Left kidney (tissue), 2 donors: ENCODE results near the gene DSCAM. TPM values are rescaled to one million over a fixed set of nuclear protein-coding genes. Genes with fewer than 3 reads are reported as not detected.

Experiments
- DNase-seq: peaks from one replicate; pipeline ENCODE4 v3.0.0-alpha.2; 2013
- polyA plus RNA-seq: library from polyadenylated mRNA; unstranded; fragments of 120-200 nt; gene quantifications from one replicate; pipeline ENCODE4 v1.2.1, GENCODE V29; 2013; ENCODE audit not compliant: insufficient read length

Gene DSCAM
- polyA plus RNA-seq, 1 donor = 0.03 TPM

DNA sequence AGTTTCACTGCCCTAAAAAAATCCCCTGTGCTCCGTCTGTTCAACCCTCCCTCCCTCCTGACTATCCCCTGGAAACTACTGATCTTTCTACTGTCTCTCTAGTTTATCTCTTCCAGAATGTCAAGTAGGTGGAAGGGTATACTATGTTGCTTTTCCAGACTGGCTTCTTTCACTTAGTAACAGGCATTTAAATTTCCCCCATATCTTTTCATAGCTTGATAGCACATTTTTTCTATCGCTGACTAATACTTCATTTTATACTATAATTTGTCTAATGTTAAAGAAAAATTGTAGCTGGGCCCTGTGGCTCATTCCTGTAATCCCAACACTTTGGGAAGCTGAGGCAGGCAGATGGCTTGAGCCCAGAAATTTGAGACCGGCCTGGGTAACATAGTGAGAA lies 142.8 kb downstream of the DSCAM start:
- no peak for DNase-seq

DNA sequence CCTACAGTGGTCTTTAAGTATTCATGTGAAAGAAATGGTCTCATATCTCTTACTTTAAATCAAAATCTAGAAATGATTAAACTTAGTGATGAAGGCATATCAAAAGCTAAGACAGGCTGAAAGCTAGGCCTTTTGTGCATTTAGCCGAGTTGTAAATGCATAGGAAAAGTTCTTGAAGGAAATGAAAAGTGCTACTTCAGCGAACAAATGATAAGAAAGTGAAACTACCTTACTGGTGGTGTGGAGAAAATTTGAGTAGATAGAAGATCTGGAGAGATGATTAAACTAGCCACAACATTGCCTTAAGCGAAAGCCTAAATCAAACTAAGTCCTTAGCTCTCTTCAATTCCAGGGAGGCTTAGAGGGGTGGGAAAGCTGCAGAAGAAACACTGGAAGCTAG lies 147.6 kb downstream of the DSCAM start:
- DNase-seq = no peak

DNA sequence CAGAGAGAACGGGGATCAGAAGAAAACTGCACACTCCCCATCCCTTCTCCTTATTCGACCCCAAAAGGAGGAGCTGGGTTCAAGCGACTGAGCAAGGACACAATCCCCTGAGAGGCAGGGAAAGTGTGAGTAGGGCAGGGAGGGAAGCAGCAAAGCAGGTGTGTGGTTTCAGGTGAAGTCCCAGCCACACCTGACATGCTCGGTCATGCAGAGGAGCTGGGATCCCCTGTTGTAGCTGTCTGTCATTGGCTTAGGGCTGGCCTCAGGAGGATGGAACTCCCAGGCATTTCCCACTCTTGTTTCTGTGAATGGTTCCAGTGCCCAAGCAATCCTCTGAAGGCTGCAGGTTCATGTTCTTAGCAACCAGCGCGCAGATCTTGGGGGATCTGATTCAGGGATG lies 150.7 kb downstream of the DSCAM start:
- DNase-seq = no peak

DNA sequence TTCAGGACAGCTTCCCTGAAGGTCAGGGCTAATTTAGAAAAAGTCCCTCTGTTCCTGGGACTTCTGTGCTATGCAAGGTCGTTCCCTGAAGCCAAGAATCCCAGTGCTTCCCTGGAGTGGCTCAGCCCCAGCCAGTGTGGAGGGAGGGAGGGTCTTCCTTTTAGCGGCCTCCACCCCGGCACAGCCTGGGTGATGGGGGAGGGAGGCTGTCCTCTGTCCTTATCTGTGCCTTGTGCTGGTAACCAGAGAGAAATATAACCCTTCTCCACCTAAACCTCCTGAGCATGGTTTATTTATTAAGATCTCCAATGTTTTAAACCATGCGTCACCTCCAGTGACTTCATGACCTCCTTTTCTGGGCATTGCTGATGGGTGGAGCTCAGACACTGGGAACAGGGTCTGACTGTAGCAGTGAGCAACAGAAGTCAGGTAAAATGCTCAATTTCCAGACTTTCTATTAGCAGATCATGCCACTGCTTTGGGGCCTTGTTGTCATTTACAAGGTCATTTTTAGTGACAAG lies 157.1 kb downstream of the DSCAM start:
- no peak for DNase-seq

DNA sequence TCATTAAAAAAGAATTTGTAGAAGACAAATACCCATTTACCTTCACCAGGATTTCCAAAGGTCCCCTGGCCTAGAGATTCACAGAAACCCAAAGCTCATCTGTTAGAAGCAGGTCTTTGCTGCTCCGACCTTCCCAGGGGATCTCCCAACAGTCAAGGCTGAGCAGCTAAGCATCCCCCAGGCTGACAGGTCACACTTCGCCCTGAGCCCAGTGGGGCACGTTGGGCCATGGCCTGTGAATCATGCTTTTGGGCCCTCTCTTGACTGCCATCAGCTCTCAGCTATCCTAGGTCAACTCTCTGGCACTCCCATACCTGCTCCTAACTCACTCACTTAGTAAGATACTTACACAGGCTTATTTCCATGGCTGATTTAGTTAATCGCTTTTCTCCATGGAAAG lies 157.7 kb downstream of the DSCAM start:
- DNase-seq = no peak

DNA sequence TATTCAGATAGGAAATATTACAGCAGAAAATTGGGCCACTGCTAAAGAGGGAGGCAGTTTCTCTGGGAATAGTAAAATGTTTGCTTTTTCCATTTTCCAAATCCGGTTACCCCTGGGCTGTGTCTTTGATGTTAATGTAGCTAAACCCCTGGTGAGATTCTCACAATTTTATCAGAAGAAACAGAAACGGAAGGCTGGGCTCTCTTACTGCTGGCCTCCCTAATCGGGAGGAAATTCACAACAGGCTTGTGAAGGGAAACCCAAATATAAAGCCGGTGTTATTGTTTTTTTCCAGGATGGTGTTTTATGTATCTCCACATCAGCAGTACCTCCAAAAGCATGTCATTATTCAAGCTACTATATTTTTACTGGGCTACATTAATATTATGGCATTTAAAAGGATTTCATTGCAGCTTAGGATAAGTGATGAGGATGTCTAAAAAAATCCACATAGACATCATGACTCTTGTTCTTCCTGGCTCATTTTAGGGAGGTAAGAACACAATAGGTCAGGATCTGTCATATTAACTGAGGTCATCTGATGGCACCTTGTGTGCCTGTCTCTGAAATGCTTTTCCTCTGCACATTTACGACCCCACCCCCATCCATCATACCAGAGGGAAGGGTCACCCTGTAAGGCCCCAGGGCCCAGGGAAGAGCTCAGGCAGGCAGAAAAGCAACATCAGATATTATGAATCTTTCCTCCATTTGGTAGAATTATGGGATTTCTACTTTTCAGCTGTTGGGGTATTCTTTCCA lies 158.7 kb downstream of the DSCAM start:
- no peak for DNase-seq

DNA sequence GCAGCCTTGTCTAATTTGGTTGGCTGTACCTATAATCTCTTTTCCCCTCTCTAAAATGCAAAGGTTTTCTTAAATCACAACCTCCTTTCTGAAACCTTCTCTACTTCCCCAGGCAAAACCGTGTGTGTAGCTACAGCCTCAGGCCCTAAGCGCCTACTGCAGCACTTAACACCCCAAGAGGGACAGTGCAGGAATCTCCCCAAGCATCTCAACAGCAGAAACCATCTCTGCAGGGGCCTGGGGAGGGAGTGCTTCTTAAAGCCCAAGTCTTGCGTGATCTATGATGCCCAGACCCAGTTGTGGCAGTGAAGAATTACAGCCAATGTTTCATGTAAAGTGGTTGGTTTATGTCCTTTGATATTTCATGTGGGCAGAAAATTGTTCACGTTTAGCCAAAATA lies 159.3 kb downstream of the DSCAM start:
- no peak for DNase-seq

DNA sequence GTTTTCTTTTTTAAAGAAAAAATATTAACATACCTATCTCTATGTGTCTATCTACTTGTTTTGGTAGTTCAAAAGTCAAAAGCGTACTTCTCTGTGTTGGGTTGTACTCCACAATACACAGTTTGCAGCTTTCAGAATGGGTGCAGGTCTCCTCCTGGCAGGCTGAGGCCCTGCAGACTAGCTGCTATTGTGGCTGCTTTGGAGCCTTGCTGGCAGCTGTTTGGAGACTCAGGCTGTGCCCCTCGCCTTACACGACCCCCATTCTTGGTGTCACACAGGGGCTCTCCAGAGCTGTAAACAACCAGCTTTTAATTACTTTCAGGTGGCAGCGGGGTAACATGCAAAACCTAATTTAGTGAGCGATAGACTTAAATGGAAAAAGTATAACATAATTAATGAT lies 160.4 kb downstream of the DSCAM start:
- DNase-seq = no peak

DNA sequence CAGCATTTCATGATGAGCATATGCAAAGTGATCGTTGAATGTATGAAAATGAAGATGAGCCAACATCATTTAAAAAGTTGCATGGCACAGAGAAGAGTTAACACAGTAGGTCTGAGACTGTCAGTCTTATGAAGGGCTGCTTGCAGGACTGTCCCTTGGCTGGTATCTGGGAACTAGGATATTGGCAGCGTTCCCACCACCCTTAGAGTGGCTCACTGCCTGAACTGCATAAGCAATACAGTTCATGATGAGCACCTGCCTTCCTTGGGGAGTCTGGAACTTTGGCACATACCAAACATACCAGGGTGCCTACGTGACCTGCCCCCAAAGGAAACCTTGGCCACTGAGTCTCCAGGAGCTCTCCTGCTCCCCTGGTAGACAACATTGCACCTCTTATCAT lies 161.8 kb downstream of the DSCAM start:
- DNase-seq = no peak

DNA sequence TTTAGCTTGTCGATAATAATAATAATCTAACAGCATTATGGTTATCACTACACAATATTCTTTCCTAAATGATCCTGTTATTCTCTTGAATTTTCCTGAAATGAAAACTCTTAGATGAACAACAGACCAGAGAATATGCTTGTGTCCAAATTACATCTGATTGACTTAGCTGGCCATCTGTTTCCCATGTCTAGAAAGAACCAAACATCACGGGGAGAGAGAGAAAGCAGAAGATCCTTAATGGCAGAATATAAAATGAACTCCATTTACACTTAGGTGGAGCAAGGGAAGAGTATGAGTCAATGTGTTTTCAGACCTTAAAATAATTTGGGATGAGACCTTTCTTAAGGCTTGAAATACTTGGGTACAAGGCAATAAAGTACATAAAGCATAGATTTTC lies 162.2 kb downstream of the DSCAM start:
- no peak for DNase-seq

DNA sequence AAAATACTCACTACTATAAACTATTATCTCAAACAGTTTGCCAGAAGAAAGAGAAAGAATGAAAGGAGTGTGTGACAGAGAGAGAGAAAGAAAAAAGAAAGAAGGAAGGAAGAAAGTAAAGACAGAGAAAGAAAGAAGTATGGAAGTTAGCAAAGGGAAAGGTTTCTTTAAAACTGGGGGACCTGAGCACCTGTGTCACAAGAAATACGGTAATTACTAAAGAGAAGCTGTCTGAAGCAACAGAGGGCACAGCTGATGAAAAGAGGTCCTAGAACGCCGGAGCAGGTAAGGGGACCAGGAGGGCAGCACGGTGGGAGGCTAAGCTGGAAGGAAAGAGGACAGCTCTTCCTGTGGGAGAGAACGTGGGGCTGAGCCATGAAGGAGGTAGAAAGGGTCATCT lies 163.6 kb downstream of the DSCAM start:
- DNase-seq = no peak

DNA sequence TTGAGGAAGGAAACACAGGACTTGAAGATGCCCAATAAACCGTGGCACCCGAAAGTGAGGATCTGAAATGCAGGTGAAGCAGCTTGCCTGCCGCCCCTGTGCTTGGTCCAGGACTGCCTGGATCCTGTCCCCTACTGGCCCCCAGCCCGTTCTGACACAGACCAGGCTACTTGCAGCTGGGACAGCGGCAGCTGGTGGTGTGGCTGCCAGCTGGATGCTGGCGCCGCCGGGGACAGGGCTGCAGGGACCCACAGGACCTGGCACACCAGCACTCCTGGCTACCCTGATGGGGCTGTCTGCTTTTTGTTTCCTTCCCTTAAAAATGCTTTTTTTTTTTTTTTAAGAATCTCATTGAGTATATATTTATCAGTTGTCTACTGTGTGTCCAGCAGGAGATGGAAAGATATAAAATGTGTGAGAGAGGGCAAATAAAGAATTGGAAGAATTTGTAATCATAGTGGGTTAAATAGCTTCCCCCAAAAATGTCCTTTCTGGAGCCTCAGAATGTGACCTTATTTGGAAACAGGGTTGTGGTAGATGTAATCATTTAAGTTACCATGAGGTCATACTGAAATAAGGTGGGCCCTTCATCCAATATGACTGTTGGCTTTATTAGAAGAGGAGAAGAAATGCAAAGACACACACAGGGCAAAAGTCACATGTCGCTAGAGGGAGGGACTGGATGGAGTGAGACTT lies 165.6 kb downstream of the DSCAM start:
- no peak for DNase-seq

DNA sequence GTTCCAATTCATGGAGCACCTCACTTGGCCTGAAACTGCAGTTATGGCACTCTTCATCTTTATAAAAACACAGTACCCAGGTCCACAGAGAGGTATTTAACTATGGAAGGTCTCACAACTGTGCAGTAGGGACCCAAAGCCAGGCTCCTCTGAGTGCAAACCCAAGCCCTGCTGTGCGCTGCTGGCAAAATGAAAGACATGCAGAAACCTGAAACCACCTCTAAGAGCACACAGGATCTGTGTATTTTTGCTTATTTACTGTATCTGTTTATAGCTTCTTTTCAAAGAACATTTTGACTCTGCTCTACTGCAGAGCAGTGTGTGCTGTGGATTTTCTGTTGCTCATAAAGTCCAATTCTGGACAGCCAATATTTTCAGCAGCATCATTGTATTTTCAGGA lies 166.6 kb downstream of the DSCAM start:
- DNase-seq = no peak

DNA sequence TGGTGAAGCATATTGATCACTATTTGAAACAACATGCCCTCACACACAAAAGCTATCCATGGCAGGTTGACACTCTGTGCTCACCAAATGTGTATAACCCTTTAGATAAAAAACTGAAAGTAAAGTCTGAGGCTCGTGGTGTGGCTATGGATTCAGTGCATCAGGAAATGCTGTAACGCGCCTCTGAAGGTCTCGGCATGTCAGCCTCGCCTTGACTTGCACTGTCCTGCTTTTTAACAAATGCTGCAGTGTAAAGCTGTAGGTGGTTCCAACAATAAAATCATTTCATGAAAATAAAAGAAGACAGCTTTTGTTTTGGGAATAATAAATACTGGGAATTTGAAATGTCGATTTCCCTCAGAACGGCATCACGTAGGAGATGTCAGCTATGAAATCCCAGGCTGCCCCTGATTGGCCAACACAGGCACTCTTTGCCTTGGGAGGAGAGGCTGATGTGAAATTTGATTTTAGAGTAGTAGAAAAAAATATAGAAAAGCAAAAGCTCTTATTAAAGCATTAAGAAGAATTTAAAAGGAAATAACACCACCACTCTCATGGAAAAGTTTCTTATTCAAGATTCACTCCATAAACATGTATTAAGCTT lies 168.2 kb downstream of the DSCAM start:
- no peak for DNase-seq

DNA sequence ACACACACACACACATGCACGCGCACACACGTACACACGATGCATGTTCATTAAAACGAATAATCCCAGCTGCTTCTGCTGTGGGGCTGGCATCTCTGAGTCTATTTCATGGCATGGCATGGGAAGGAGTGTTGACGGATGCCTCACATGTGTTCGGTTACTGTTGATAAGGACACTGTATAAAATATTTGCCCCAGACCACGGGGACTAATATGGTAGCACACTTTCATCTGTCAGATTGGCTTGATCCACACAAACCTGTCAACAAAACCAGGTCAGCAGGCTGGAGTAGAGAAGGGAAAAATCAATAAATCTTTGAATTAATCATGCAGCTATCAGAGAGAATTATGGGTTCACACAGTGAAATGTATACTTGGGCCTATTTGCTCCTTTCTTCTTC lies 171.9 kb downstream of the DSCAM start:
- DNase-seq = no peak

DNA sequence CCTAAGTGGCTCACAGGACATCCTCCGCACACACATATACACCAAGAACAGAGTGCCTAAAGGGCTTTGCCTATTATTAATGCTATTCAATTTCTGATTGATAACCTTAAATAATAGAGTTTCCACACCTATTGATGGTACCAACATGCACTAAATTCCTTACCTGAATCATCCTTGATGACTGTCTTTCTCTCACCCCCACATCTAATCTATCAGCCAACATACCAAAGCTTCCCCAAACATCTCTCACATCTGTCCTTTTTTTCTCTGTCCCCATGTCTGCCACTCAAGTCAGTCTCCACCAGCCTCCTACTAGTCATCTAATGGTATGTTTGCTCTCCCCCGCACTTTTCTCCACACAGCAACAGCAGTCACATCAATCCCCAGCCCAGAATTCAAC lies 174.4 kb downstream of the DSCAM start:
- no peak for DNase-seq

DNA sequence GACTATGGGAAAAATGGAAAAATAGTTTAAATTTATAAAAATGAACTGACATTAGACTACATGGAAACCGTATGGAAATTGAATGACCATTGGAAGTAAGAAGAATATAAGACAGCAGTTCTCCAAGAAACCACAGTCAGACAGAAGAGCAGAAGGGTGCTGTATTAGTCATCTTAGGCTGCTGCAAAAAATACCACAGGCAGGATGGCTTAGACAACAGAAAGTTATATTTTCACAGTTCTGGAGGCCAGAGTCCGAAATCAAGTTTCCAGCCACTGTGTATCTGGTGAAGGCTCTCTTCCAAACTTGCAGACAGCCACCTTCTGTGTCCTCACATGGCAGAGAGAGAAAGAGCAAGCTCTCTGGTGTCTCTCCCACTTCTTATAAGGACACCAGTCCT lies 175.2 kb downstream of the DSCAM start:
- no peak for DNase-seq

DNA sequence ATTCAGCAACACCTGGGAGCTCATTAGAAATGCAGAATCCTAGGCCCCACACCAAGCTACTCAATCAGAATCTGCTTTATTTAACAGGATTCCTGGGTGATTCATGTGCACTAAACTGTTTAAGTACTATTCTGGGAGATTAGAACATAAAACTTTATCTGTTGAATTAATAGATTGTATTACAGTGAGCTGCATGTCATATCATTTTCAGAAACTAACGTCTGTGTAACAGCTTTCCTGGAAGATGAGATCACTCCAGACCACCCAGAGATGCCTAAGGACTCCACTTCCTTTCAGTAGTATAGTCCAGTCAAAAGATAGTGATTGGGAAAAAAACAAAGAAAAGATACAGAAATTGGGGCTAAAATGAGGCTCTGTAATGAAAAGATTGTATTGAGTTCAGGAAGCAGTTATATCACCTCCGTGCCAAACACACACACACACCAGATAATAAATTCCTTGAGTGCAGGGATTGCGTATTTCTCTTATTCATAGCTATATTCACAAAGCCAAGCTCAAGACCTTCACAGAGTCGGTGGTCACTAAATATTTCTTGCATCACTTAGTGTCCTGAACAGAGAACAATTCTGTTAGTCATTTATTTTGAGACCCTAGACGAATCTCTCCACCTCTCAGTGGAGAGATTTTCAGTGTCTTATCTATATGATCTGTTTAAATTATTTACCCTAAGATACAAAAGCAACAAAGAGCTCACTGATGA lies 178.2 kb downstream of the DSCAM start:
- no peak for DNase-seq

DNA sequence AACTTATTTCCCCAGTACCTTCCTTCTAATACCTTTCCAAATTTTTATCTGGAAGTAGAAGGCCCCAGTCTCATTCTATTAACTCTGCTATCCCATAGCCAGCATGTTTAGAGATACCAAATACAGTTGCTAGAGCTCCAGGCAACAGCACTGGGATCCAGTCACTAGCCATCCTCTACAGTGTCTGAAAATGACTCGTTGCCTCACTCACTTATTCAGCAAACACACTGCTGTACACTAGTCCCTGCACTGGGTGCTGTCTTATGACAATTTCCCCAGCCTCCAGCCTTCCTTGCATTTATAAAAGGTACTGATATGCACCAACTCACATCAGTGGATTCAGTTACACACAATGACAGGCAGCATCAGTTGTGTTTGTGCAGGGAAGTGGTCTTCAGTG lies 179.0 kb downstream of the DSCAM start:
- no peak for DNase-seq

DNA sequence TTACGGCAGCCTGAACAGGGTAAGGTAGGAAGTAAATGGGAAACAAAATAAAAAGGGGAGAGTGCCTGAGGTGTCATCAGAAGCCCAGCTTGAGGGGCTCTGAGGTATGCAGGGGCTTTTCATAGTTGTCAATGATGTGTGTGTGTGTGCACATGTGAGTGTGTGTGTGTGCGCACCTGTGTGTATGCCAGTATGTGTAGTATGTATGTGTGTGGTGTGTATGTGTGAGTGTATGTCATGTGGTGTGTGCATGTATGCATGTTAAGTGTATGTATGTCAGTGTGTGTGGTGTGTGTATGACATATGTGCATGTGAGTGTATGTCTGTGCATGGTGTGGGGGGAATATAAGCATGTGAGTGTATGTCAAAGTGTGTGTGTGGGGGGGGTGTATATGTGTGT lies 184.1 kb downstream of the DSCAM start:
- DNase-seq = no peak

DNA sequence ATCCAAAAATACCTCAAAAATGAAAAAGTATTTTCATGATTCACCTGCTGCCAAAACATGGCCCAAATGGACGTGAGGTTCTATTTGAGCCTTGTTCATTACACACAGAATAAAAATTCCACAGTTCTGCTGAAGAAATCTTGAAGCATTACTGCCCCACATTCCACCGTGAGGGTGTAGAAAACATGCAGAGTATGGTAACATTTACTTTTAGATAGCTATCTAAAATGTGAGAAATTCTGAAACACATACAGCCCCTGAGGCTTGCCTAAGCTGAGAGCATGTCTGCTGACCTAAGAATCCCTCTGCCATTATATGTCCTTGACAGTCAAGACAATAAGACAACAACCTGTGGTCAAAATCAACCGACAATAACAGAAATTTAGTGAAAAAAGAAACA lies 186.5 kb downstream of the DSCAM start:
- DNase-seq = no peak

DNA sequence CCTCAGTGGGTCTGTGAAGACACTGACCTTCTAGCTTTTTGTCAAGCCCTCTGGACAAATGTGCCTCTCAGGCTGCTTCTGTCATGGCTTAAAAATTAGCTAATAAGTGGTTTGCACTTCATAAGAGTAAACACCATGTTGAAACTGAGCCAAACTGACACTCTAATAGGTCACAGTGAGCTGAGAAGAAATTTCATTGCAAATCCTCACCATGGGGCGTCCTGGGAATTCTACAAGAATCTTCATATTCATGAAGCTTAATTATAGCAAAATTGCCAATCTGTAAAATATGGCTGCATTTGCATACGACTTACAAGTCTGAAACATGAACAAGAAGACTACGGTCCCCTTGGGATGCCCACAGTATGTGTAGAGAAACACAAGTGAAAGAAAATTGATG lies 188.6 kb downstream of the DSCAM start:
- no peak for DNase-seq

DNA sequence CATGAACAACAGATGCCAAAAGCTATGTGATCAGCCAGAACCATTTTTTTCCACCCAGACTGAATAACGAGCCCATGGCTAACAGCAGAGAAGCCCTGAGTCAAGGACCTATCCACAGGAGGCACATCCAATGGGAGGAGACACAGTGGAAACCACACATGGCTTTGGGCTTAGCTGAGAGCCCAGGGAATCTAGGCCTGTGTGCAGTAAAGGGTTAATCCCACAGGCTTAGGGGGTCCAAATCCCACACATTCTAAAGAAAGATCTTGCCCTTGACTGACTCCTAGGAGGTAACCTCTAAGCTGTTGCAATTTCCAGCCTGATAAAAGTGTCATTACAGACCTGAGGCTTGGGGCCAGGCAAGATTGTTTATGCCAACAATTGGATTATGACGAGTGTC lies 194.5 kb downstream of the DSCAM start:
- no peak for DNase-seq
